HEK293 (cell line): ENCODE results near the gene CENPP.

ENCODE experiments used
- CTCF ChIP-seq: fragments of 450-650 bp; formaldehyde crosslinking; IDR thresholded peaks from 2 replicates; pipeline ENCODE4 v1.5.1; 2016; ENCODE audit warnings: missing biosample characterization, missing genetic modification characterization
- HOXC10 ChIP-seq: sonication (generic); formaldehyde crosslinking; IDR thresholded peaks from 2 replicates; pipeline ENCODE4 v1.8.1; 2023; ENCODE audit warnings: mild to moderate bottlenecking, missing genetic modification reagents
- ZFP3 ChIP-seq: fragments of 450-650 bp; formaldehyde crosslinking; IDR thresholded peaks from 2 replicates; pipeline ENCODE4 v1.5.1; 2016; ENCODE audit warnings: low read depth, missing biosample characterization, missing genetic modification characterization
- ZFP41 ChIP-seq: fragments of 450-650 bp; formaldehyde crosslinking; IDR thresholded peaks from 2 replicates; pipeline ENCODE4 v1.5.1; 2016; ENCODE audit warnings: missing biosample characterization, missing genetic modification characterization, borderline replicate concordance
- ZNF416 ChIP-seq: fragments of 450-650 bp; formaldehyde crosslinking; IDR thresholded peaks from 2 replicates; pipeline ENCODE4 v1.5.1; 2016; ENCODE audit warnings: missing biosample characterization, missing genetic modification characterization
- ZNF777 ChIP-seq: fragments of 450-650 bp; formaldehyde crosslinking; IDR thresholded peaks from 2 replicates; pipeline ENCODE4 v1.5.1; 2017; ENCODE audit warnings: missing biosample characterization, missing genetic modification characterization, borderline replicate concordance

GRCh38 chr9:92345582-92345981, 19.8 kb downstream of the CENPP start:
- no peak for TF ChIP-seq ZNF777 (tag by site-specific recombination)
- no peak for TF ChIP-seq CTCF (tag by site-specific recombination)
- TF ChIP-seq ZNF416 (tag by site-specific recombination): no peak
- no peak for TF ChIP-seq ZFP41 (tag by site-specific recombination)
- TF ChIP-seq HOXC10 (CRISPR knock-in tag): no peak
- no peak for TF ChIP-seq ZFP3
